HG03558 (cell line): Measurements from ENCODE around the gene PDSS2.

Source experiments
- ATAC-seq: cut with Tn5 transposase; IDR thresholded peaks from one replicate; pipeline ENCODE4 v1.9.1; 2021; ENCODE audit warnings: moderate number of reproducible peaks; ENCODE audit not compliant: unreplicated experiment; ENCODE audit errors: extremely low read depth

The PDSS2 gene

GRCh38 chr6:107237992-107238660 is 221.2 kb downstream of the PDSS2 start:
- no peak for ATAC-seq

GRCh38 chr6:107235511-107235910 is 223.9 kb downstream of the PDSS2 start:
- ATAC-seq: no peak

GRCh38 chr6:107235007-107235406 is 224.4 kb downstream of the PDSS2 start:
- ATAC-seq: no peak

- no peak for ATAC-seq
Measured at GRCh38 chr6:107231243-107231642, 228.1 kb downstream of the PDSS2 start.

GRCh38 chr6:107230448-107230847 is 228.9 kb downstream of the PDSS2 start:
- no peak for ATAC-seq

- ATAC-seq: no peak
Measured at GRCh38 chr6:107230024-107230423, 229.3 kb downstream of the PDSS2 start.

- no peak for ATAC-seq
Measured at GRCh38 chr6:107228754-107229153, 230.6 kb downstream of the PDSS2 start.

- ATAC-seq: no peak
Measured at GRCh38 chr6:107221519-107221918, 237.8 kb downstream of the PDSS2 start.

GRCh38 chr6:107219851-107220250 is 239.5 kb downstream of the PDSS2 start:
- ATAC-seq: no peak

- ATAC-seq: no peak
Measured at GRCh38 chr6:107218142-107218541, 241.2 kb downstream of the PDSS2 start.

GRCh38 chr6:107217248-107217647 is 242.1 kb downstream of the PDSS2 start:
- no peak for ATAC-seq

- ATAC-seq: no peak
Measured at GRCh38 chr6:107216197-107216933, 243.0 kb downstream of the PDSS2 start.

GRCh38 chr6:107215334-107215733 is 244.0 kb downstream of the PDSS2 start:
- ATAC-seq: no peak

GRCh38 chr6:107214655-107215054 is 244.7 kb downstream of the PDSS2 start:
- ATAC-seq: no peak

GRCh38 chr6:107209406-107210305 is 249.7 kb downstream of the PDSS2 start:
- no peak for ATAC-seq

- ATAC-seq: no peak
Measured at GRCh38 chr6:107207251-107207873, 252.0 kb downstream of the PDSS2 start.

- ATAC-seq: no peak
Measured at GRCh38 chr6:107205058-107205998, 254.0 kb downstream of the PDSS2 start.

- no peak for ATAC-seq
Measured at GRCh38 chr6:107202876-107203468, 256.4 kb downstream of the PDSS2 start.
